HEK293 (cell line): ENCODE measurements around the gene EIF1B.

Experiments used
- CTCF ChIA-PET: fragments of 350-600 bp; formaldehyde crosslinking; extraction: SDS; loops from one replicate; lab custom pipeline; 2021; ENCODE audit warnings: antibody characterized with exemption; lab: Yijun Ruan, JAX
- POLR2A ChIA-PET: fragments of 300-600 bp; formaldehyde crosslinking; extraction: SDS; loops from one replicate; lab custom pipeline; 2020; ENCODE audit warnings: antibody characterized with exemption, inconsistent platforms; lab: Yijun Ruan, JAX
- H3K27ac ChIP-seq: fragments of 200-500 bp; sonication (Bioruptor generic); 2 replicates; pipeline ENCODE4 v1.5.1; 2014; ENCODE audit warnings: low read depth, low read length, control low read depth, inconsistent platforms; ENCODE audit errors: extremely low read depth
- H3K36me3 ChIP-seq, 2 experiments: fragments of 200-500 bp in 1 of 2; sonication (Bioruptor generic) in 1 of 2; 1 replicate in 1 of 2; 2 replicates in 1 of 2; pipeline ENCODE4 v1.5.1; 2014 to 2017; ENCODE audit warnings: inconsistent platforms in 2 of 2, low read length in 2 of 2; ENCODE audit not compliant: control insufficient read depth in 2 of 2, insufficient read depth in 1 of 2
- H3K4me1 ChIP-seq: fragments of 200-500 bp; sonication (Bioruptor generic); 2 replicates; pipeline ENCODE4 v1.5.1; 2014; ENCODE audit warnings: mild to moderate bottlenecking, low read length, inconsistent platforms; ENCODE audit not compliant: control insufficient read depth, insufficient read depth
- H3K4me3 ChIP-seq: 2 replicates; pipeline ENCODE4 v1.5.1; 2011; ENCODE audit warnings: low read depth, mild to moderate bottlenecking, control low read depth, low read length, moderate library complexity
- H3K9me3 ChIP-seq: fragments of 200-500 bp; sonication (Bioruptor generic); 2 replicates; pipeline ENCODE4 v1.5.1; 2014; ENCODE audit warnings: low read depth, low read length, inconsistent platforms; ENCODE audit not compliant: control insufficient read depth, insufficient read depth
- BCL11A ChIP-seq: fragments of 450-650 bp; formaldehyde crosslinking; IDR thresholded peaks from 2 replicates; pipeline ENCODE4 v1.5.1; 2016; ENCODE audit warnings: low read depth, missing biosample characterization, missing genetic modification characterization
- FEZF1 ChIP-seq: fragments of 450-650 bp; formaldehyde crosslinking; IDR thresholded peaks from 2 replicates; pipeline ENCODE4 v1.5.1; 2016; ENCODE audit warnings: missing biosample characterization, missing genetic modification characterization
- GFI1B ChIP-seq: fragments of 450-650 bp; formaldehyde crosslinking; IDR thresholded peaks from 2 replicates; pipeline ENCODE4 v1.5.1; 2016; ENCODE audit warnings: missing biosample characterization, missing genetic modification characterization
- GLI2 ChIP-seq: fragments of 450-650 bp; formaldehyde crosslinking; IDR thresholded peaks from 2 replicates; pipeline ENCODE4; 2017; ENCODE audit warnings: missing biosample characterization, missing genetic modification characterization, low read depth, borderline replicate concordance
- GLIS1 ChIP-seq: fragments of 450-650 bp; formaldehyde crosslinking; IDR thresholded peaks from 2 replicates; pipeline ENCODE4 v1.5.1; 2016; ENCODE audit warnings: missing biosample characterization, missing genetic modification characterization
- GLIS2 ChIP-seq: fragments of 450-650 bp; formaldehyde crosslinking; IDR thresholded peaks from 2 replicates; pipeline ENCODE4 v1.5.1; 2016; ENCODE audit warnings: missing biosample characterization, missing genetic modification characterization
- HOXD13 ChIP-seq: sonication (generic); formaldehyde crosslinking; IDR thresholded peaks from 2 replicates; pipeline ENCODE4 v1.8.0; 2022; ENCODE audit warnings: missing genetic modification reagents, borderline replicate concordance
- SP7 ChIP-seq: fragments of 450-650 bp; formaldehyde crosslinking; IDR thresholded peaks from 2 replicates; pipeline ENCODE4 v1.5.1; 2016; ENCODE audit warnings: missing biosample characterization, missing genetic modification characterization
- TRIM28 ChIP-seq: IDR thresholded peaks from 2 replicates; pipeline ENCODE4 v1.6.1; 2011; ENCODE audit warnings: low read length, control low read depth, borderline replicate concordance
- ZBTB8A ChIP-seq: fragments of 450-650 bp; formaldehyde crosslinking; IDR thresholded peaks from 2 replicates; pipeline ENCODE4 v1.5.1; 2016; ENCODE audit warnings: missing biosample characterization, missing genetic modification characterization
- ZEB2 ChIP-seq: fragments of 450-650 bp; formaldehyde crosslinking; IDR thresholded peaks from 2 replicates; pipeline ENCODE4 v1.5.1; 2016; ENCODE audit warnings: missing biosample characterization, missing genetic modification characterization
- ZNF223 ChIP-seq: fragments of 450-650 bp; formaldehyde crosslinking; IDR thresholded peaks from 2 replicates; pipeline ENCODE4 v1.5.1; 2016; ENCODE audit warnings: missing biosample characterization, missing genetic modification characterization
- ZNF292 ChIP-seq: fragments of 450-650 bp; formaldehyde crosslinking; IDR thresholded peaks from 2 replicates; pipeline ENCODE4 v1.5.1; 2016; ENCODE audit warnings: low read depth, missing biosample characterization, missing genetic modification characterization, borderline replicate concordance
- ZNF324 ChIP-seq: fragments of 450-650 bp; formaldehyde crosslinking; IDR thresholded peaks from 2 replicates; pipeline ENCODE4 v1.5.1; 2016; ENCODE audit warnings: missing biosample characterization, missing genetic modification characterization
- ZNF426 ChIP-seq: fragments of 450-650 bp; formaldehyde crosslinking; IDR thresholded peaks from 2 replicates; pipeline ENCODE4 v1.5.1; 2017; ENCODE audit warnings: missing biosample characterization, missing genetic modification characterization, mild to moderate bottlenecking, inconsistent platforms, moderate library complexity
- ZNF473 ChIP-seq: fragments of 450-650 bp; formaldehyde crosslinking; IDR thresholded peaks from 2 replicates; pipeline ENCODE4 v1.5.1; 2017; ENCODE audit warnings: missing biosample characterization, missing genetic modification characterization
- ZNF514 ChIP-seq: fragments of 450-650 bp; formaldehyde crosslinking; IDR thresholded peaks from 2 replicates; pipeline ENCODE4 v1.5.1; 2016; ENCODE audit warnings: missing biosample characterization, missing genetic modification characterization
- ZNF768 ChIP-seq: fragments of 450-650 bp; formaldehyde crosslinking; IDR thresholded peaks from 2 replicates; pipeline ENCODE4 v1.5.1; 2018; ENCODE audit warnings: missing biosample characterization, mild to moderate bottlenecking, missing genetic modification characterization
- ZNF837 ChIP-seq: fragments of 450-650 bp; formaldehyde crosslinking; IDR thresholded peaks from 2 replicates; pipeline ENCODE4 v1.5.1; 2016; ENCODE audit warnings: missing biosample characterization, missing genetic modification characterization
- ZSCAN23 ChIP-seq: fragments of 450-650 bp; formaldehyde crosslinking; IDR thresholded peaks from 2 replicates; pipeline ENCODE4 v1.5.1; 2016; ENCODE audit warnings: missing biosample characterization, missing genetic modification characterization
- TF ChIP-seq, protein P1 (sequence below): IDR thresholded peaks from 2 replicates; pipeline ENCODE4 v1.6.1; 2011; ENCODE audit warnings: mild to moderate bottlenecking, low read depth, low read length, borderline replicate concordance
- TF ChIP-seq, protein P2 (sequence below): fragments of 450-650 bp; formaldehyde crosslinking; IDR thresholded peaks from 2 replicates; pipeline ENCODE4 v1.5.1; 2016; ENCODE audit warnings: missing biosample characterization, missing genetic modification characterization
- TF ChIP-seq, protein P3 (sequence below): fragments of 450-650 bp; formaldehyde crosslinking; IDR thresholded peaks from 2 replicates; pipeline ENCODE4 v1.5.1; 2016; ENCODE audit warnings: missing biosample characterization, missing genetic modification characterization
- TF ChIP-seq, protein P4 (sequence below): fragments of 450-650 bp; formaldehyde crosslinking; IDR thresholded peaks from 2 replicates; pipeline ENCODE4 v1.5.1; 2016; ENCODE audit warnings: missing biosample characterization, missing genetic modification characterization
- TF ChIP-seq, protein P5 (sequence below): fragments of 450-650 bp; formaldehyde crosslinking; IDR thresholded peaks from 2 replicates; pipeline ENCODE4 v1.5.1; 2016; ENCODE audit warnings: missing biosample characterization, missing genetic modification characterization, borderline replicate concordance

The EIF1B gene

DNA sequence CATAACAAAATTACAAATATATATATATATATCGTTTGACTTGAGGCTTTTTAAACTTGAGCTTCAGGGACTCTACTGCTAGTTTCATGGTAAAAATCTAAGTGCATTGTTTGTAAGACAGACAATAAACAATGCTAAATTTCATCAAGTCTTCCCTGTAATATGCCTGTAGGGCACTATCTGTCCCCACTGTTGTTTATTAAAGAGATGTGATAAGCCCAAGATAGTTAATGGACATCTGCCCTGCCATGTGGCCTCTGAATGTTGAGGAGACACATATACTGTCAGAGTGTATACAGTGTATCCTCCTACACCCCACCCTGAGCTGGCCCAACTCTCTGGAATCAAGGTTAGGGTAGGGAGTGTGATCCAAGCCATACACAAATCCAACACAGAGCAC is 15.1 kb upstream of the EIF1B start (continued):
- TF ChIP-seq ZNF768 (no peak), ZNF426 (no peak), GLIS1 (no peak), BCL11A (tag by site-specific recombination) (no peak), FEZF1 (tag by site-specific recombination) (no peak)
- TF ChIP-seq, protein P1, sequence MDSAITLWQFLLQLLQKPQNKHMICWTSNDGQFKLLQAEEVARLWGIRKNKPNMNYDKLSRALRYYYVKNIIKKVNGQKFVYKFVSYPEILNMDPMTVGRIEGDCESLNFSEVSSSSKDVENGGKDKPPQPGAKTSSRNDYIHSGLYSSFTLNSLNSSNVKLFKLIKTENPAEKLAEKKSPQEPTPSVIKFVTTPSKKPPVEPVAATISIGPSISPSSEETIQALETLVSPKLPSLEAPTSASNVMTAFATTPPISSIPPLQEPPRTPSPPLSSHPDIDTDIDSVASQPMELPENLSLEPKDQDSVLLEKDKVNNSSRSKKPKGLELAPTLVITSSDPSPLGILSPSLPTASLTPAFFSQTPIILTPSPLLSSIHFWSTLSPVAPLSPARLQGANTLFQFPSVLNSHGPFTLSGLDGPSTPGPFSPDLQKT: no peak
- TF ChIP-seq, protein P2, sequence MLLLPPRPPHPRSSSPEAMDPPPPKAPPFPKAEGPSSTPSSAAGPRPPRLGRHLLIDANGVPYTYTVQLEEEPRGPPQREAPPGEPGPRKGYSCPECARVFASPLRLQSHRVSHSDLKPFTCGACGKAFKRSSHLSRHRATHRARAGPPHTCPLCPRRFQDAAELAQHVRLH (tag by site-specific recombination): no peak

DNA sequence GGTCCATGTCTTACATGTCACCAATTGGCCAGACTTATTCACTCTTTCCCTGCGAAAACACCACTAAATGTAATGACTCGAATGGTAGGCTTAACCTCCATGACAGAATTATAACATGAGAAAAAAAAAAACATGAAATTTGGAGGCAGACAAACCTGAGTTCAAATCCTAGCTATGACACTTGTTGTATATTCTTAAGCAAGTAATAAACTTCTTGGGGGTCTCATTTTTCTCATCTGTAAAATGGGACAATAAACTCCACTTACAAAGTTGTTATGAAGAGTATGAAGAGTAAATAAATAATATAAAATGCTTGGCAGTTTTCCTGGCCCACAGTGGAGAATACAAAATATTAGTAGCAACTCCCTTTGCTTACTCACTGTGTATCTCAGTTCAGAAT is 11.4 kb upstream of the EIF1B start:
- Histone ChIP-seq H3K27ac (no peak overlapping the region), H3K36me3 (no peaks in the 10 kb centered on the region), H3K9me3 (no peaks in the 10 kb centered on the region), H3K4me1 (no peaks in the 10 kb centered on the region)
- ChIA-PET CTCF (interaction anchor here (1.0 kb wide), 1 partner anchor 11 kb away, joined by 8 read pairs; no protein-coding TSS in a partner anchor), POLR2A (interaction anchor here (1.1 kb wide), 1 partner anchor 11 kb away, joined by 3 read pairs; the partner anchor contains the start of gene EIF1B)
- TF ChIP-seq ZBTB8A (tag by site-specific recombination): no peak
- TF ChIP-seq, protein P3, sequence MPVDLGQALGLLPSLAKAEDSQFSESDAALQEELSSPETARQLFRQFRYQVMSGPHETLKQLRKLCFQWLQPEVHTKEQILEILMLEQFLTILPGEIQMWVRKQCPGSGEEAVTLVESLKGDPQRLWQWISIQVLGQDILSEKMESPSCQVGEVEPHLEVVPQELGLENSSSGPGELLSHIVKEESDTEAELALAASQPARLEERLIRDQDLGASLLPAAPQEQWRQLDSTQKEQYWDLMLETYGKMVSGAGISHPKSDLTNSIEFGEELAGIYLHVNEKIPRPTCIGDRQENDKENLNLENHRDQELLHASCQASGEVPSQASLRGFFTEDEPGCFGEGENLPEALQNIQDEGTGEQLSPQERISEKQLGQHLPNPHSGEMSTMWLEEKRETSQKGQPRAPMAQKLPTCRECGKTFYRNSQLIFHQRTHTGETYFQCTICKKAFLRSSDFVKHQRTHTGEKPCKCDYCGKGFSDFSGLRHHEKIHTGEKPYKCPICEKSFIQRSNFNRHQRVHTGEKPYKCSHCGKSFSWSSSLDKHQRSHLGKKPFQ: no peak
- no peak for TF ChIP-seq ZNF324
- TF ChIP-seq, all 188 proteins: peak for 0
- no peak overlapping the region for H3K4me3 ChIP-seq

DNA sequence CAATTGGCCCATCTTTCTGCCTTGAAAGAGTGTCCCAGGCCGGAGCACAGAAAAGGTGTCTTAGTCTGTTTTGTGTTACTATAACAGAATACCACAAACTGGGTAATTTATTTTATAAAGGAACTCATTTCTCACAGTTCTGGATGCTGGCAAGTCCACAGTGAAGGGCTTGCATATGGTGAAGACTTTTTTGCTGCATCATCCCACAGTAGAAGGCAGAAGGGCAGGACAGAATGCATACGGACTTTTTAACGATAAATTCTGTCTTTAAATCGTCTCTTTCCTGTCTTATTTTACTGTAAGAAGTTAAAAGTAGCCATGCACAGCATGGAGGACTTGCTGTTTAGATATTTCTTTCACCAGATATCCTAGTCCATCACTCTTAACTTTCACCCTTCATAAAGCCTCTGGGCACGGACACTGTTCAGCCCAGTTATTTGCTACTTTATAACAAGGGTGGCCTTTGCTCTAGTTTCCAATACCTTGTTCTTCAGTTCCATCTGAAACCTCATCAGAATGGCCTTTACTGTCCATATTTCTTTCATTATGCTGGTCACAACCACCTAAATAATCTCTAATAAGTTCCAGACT is 10.3 kb upstream of the EIF1B start:
- ChIA-PET CTCF (no interaction called here), POLR2A (no interaction called here)

DNA sequence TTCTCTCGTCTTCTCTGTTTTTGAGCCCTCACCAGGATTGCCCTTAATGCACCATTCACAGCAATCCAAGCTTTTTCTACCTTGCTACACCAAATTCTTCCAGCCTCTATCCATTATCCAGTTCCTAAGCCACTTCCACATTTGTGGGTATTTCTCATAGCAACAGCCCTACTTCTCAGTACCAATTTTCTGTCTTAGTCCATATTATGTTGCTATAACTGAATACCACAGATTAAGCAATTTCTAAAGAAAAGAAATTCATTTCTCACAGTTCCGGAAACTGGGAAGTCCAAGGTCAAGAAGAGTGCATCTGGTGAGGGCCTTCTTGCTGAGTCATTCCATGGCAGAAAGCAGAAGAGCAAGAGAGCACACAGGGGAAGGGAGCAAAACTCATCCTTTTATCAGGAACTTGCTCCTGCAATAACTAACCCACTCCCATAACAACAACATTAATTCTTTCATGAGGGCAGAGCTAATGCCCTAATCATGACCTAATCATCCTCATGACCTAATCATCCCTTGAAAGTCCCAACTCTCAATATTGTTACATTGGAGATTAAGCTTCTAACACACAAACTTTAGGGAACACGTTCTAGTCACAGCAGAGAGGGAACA is 9.7 kb upstream of the EIF1B start:
- no peaks in the 10 kb centered on the region for H3K9me3 ChIP-seq
- H3K27ac ChIP-seq: no peak overlapping the region
- H3K4me1 ChIP-seq: no peaks in the 10 kb centered on the region
- no peaks in the 10 kb centered on the region for H3K36me3 ChIP-seq
- ChIA-PET POLR2A (no interaction called here), CTCF (no interaction called here)
- H3K4me3 ChIP-seq: no peak overlapping the region
- TF ChIP-seq ZNF223 (tag by site-specific recombination): no peak
- TF ChIP-seq GFI1B: no peak
- TF ChIP-seq GLI2 (tag by site-specific recombination): no peak
- TF ChIP-seq GLIS2 (tag by site-specific recombination): no peak
- no peak for TF ChIP-seq ZSCAN23 (tag by site-specific recombination)
- no peak for TF ChIP-seq ZNF837 (tag by site-specific recombination)
- TF ChIP-seq ZEB2 (tag by site-specific recombination): no peak
- TF ChIP-seq, protein P4, sequence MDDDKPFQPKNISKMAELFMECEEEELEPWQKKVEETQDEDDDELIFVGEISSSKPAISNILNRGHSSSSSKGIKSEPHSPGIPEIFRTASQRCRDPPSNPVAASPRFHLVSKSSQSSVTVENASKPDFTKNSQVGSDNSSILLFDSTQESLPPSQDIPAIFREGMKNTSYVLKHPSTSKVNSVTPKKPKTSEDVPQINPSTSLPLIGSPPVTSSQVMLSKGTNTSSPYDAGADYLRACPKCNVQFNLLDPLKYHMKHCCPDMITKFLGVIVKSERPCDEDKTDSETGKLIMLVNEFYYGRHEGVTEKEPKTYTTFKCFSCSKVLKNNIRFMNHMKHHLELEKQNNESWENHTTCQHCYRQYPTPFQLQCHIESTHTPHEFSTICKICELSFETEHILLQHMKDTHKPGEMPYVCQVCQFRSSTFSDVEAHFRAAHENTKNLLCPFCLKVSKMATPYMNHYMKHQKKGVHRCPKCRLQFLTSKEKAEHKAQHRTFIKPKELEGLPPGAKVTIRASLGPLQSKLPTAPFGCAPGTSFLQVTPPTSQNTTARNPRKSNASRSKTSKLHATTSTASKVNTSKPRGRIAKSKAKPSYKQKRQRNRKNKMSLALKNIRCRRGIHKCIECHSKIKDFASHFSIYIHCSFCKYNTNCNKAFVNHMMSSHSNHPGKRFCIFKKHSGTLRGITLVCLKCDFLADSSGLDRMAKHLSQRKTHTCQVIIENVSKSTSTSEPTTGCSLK: no peak
- TF ChIP-seq SP7: no peak
- TF ChIP-seq ZNF473 (tag by site-specific recombination): no peak
- TF ChIP-seq ZNF514 (tag by site-specific recombination): no peak
- no peak for TF ChIP-seq TRIM28
- TF ChIP-seq HOXD13 (CRISPR knock-in tag): no peak
- TF ChIP-seq, protein P5, sequence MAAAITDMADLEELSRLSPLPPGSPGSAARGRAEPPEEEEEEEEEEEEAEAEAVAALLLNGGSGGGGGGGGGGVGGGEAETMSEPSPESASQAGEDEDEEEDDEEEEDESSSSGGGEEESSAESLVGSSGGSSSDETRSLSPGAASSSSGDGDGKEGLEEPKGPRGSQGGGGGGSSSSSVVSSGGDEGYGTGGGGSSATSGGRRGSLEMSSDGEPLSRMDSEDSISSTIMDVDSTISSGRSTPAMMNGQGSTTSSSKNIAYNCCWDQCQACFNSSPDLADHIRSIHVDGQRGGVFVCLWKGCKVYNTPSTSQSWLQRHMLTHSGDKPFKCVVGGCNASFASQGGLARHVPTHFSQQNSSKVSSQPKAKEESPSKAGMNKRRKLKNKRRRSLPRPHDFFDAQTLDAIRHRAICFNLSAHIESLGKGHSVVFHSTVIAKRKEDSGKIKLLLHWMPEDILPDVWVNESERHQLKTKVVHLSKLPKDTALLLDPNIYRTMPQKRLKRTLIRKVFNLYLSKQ (tag by site-specific recombination): no peak
- no peak for TF ChIP-seq ZNF324

More for the DNA sequence above, 10.3 kb upstream of the EIF1B start:
- Histone ChIP-seq H3K4me1 (no peaks in the 10 kb centered on the region), H3K27ac (no peak overlapping the region), H3K4me3 (no peak overlapping the region), H3K36me3 (no peaks in the 10 kb centered on the region), H3K9me3 (no peaks in the 10 kb centered on the region)
- no peak for TF ChIP-seq ZNF292
